ENCODE measurements around the gene MUC21. TPM values are rescaled to one million over a fixed set of nuclear protein-coding genes. Genes with fewer than 3 reads are reported as not detected.

Gene MUC21
- total and polyA plus RNA-seq, 12 donors = 0.09 TPM; not detected in 11

GRCh38 chr6:30960907-30961673 lies 22.4 kb upstream of the MUC21 start:
- H3K4me3 ChIP-seq = no peak overlapping the region
- TF ChIP-seq CTCF (IDR thresholded peaks at IDR 0.05) = no peak
- WGBS, 2 donors = 81 to 83% methylated on average over 9 of the region's 9 CpGs
- peaks cover 0 to 4% (median under 1%) of the 10 kb centered on the region in 9 donors for H3K4me1 ChIP-seq
- H3K36me3 ChIP-seq = no peaks in the 10 kb centered on the region
- H3K9me3 ChIP-seq = no peaks in the 10 kb centered on the region
- intact Hi-C loops (cut with DNase I) = no loop called here
- no peak overlapping the region for H3K27ac ChIP-seq
- DNase-seq = no peak
- peaks cover 0 to 53% (median 8%) of the 10 kb centered on the region in 7 donors for H3K27me3 ChIP-seq
- no peak for ATAC-seq

GRCh38 chr6:30962716-30963115 lies 20.8 kb upstream of the MUC21 start:
- Histone ChIP-seq H3K4me1 (no peaks in the 10 kb centered on the region), H3K27me3 (peaks cover 0 to 37% (median 4%) of the 10 kb centered on the region in 7 donors), H3K9me3 (no peaks in the 10 kb centered on the region), H3K4me3 (no peak overlapping the region), H3K27ac (no peak overlapping the region), H3K36me3 (no peaks in the 10 kb centered on the region)
- no peak for ATAC-seq
- DNase-seq = no peak
- no peak for TF ChIP-seq CTCF (IDR thresholded peaks at IDR 0.05)
- intact Hi-C loops (cut with DNase I) = no loop called here

GRCh38 chr6:30963641-30964040 lies 19.9 kb upstream of the MUC21 start:
- 82 to 88% methylated on average over 6 of the region's 6 CpGs for WGBS, 2 donors
- DNase-seq = no peak
- Histone ChIP-seq H3K27ac (no peak overlapping the region), H3K4me1 (no peaks in the 10 kb centered on the region), H3K9me3 (no peaks in the 10 kb centered on the region), H3K36me3 (no peaks in the 10 kb centered on the region), H3K27me3 (peaks cover 0 to 28% (median 4%) of the 10 kb centered on the region in 7 donors), H3K4me3 (no peak overlapping the region)
- intact Hi-C loops (cut with DNase I) = no loop called here
- TF ChIP-seq CTCF (IDR thresholded peaks at IDR 0.05) = no peak
- ATAC-seq = no peak

GRCh38 chr6:30964075-30964474 lies 19.4 kb upstream of the MUC21 start:
- 79 to 88% methylated on average over 4 of the region's 4 CpGs for WGBS, 2 donors
- no peaks in the 10 kb centered on the region for H3K9me3 ChIP-seq
- no peak for DNase-seq
- H3K36me3 ChIP-seq = no peaks in the 10 kb centered on the region
- peaks cover 0 to 4% (median 0%) of the 10 kb centered on the region in 9 donors for H3K4me1 ChIP-seq
- TF ChIP-seq CTCF (IDR thresholded peaks at IDR 0.05) = no peak
- no peak for ATAC-seq
- intact Hi-C loops (cut with DNase I) = no loop called here
- peaks cover 0 to 24% (median under 1%) of the 10 kb centered on the region in 7 donors for H3K27me3 ChIP-seq
- no peak overlapping the region for H3K27ac ChIP-seq
- H3K4me3 ChIP-seq = no peak overlapping the region
